Anterior cingulate cortex (tissue), 58 donors: ENCODE results near the gene ALKBH2.
A peak's percentile ranks its signal among the peaks of the same experiment; 100 is the strongest.
"Not testable (repeated sequence)": the region's sequence is repeated elsewhere in the genome, so short reads cannot be mapped to it uniquely, and the experiment has no call there.

ENCODE experiments used
- DNase-seq, 58 donors: peaks; one replicate each; lab custom pipeline; 2025; lab: John Stamatoyannopoulos, UW

Gene ALKBH2

DNA sequence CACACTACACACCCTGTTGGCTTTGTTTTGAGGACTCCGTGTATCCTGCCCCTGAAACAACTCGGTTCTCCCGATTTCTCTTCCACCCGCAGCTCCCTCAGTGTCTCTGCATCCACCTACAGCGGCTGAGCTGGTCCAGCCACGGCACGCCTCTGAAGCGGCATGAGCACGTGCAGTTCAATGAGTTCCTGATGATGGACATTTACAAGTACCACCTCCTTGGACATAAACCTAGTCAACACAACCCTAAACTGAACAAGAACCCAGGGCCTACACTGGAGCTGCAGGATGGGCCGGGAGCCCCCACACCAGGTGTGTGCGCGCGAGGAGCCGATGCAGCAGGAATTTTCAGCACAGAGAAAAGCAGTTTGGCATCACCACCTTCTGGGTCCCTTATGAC is 10.5 kb downstream of the ALKBH2 start:
- DNase-seq: peak in 16 of 58 donors; percentile 6 to 65 (median 31)

DNA sequence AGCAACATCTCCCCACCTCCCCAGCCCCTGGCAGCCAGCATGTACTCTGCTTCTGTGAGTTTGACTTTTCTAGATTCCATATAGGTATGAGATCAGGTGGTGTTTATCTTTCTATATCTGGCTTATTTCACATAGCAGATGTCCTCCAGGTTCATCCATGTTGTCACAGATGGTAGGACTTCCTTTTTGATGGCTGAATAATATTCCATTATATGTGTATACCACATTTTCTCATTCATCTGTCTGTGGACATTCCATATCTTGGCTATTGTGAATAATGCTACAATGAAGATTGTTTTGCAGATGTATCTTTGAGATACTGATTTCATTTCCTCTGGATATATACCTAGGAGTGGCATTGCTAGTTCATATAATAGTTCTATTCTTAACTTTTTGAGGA is 18.4 kb downstream of the ALKBH2 start:
- DNase-seq: no peak

DNA sequence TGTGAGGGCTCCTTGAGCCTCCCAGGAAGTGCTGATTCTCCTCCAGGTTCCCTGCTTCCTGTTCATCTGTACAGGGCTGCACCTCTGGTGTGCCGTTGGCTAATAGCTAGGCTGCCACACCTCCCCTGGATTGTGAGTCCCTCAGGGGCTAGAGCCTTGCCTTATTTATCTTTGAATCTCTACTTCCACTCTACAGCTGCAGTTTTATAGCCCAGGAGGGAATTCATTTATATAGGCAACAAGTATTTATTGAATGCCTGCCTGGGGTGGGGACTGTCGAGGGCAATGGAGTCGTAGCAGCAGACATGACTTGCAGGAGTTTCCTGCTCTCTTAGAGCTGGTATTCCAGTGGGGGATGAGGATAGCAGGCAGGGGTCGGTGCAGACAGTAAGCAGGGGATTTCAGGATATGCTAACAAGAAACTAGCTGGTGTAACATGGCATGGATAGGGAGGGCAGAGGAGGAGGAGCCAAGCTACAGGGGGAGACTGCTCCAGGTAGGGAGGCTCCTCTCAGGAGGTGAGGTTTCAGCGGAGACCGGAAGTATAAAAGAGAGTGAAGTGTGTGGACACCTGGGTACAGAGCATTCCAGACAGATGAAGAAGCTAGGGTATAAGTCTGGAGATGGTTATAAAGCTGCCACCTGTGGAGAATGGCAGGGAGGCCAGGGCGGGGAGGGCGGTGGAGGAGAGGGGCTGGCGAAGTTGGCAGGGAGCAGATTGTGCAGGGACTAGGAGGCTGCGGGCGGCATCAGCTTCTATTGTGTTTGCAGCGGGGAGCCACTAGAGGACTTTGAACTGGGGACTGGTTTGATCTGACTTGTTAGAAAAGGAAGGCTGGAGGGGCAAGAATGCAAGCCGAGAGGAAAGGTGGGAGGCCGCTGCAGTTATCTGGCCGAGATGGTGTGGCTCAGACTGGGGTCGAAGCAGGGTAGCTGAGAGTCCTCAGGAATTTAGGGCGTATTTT is 23.7 kb downstream of the ALKBH2 start:
- DNase-seq: no peak

DNA sequence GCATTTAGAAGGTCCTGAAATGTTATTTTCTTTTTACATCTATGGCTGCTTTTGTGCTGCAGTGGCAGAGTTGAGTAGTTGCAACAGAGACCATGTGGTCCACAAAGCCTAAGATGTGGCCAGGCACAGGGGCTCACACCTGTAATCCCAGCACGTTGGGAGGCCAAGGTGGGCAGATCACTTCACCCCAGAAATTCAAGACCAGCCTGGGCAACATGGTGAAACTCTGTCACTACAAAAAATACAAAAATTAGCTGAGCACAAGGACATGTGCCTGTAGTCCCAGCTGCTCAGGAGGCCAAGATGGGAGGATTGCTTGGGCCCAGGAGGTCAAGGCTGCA is 27.4 kb downstream of the ALKBH2 start:
- no peak for DNase-seq

DNA sequence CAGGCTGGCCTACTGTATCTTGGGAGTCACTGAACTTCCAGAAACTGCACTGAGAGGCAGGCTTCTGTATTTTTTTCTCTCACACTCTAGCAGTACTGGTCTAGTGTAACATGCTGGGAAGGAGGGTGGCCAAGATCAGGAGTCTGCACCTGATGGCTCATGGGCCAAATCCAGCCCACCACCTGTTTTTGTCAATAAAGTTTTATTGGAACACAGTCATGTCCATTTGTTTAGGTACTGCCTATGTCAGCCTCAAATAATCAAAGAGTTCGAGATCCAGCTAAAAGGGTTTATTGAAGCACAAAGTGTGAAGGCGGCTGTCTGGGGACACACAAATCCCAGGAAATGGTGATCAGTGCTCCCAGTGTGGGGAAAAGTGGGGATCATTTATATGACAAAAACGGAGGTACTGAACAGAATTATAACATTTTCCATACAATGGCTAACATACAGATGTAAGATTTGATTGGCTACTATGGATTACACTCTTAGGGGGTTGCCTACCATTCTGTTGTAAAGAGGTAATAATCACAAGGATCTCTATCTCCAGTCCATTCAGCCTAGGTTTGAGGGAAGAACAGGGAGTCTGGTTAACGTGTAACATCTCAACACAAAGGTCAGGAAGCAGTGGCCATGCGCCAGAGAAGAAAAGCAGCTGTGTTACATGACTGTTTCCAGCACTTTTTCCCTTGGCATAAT is 28.0 kb downstream of the ALKBH2 start:
- DNase-seq: no peak

DNA sequence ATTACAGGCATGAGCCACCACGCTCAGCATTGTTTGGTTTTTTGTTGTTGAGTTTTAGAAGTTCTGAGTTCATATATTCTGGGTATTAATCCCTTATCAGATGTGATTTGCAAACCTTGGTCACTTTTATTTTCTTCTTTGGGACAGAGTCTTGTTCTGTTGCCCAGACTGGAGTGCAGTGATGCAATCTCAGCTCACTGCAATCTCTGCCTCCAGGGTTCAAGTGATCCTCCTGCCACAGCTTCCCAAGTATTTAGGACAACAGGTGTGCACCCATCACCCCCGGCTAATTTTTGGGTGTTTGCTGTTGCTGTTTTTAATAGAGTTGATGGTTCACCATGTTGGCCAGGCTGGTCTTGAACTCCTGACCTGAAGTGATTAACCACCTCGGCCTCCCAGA is 29.1 kb downstream of the ALKBH2 start:
- no peak for DNase-seq

DNA sequence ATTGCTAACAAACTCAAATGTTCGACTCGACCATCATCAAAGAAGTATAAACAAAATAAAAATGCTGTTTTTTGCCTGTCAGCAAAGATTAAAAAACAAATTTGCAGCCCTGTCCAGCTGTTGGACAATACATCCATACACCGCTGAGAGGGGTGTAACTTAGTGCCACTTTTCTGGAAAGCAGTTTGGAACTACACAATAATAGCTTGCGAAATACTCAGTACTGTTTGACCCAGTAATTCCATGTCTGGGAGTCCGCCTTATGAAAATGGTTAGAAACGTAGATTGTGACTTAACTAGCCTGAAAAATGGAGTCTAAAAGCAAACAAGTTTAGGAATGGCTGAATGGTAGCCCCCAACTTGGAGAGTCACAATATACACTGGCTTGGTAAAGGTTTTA is 34.5 kb downstream of the ALKBH2 start:
- DNase-seq: no peak

DNA sequence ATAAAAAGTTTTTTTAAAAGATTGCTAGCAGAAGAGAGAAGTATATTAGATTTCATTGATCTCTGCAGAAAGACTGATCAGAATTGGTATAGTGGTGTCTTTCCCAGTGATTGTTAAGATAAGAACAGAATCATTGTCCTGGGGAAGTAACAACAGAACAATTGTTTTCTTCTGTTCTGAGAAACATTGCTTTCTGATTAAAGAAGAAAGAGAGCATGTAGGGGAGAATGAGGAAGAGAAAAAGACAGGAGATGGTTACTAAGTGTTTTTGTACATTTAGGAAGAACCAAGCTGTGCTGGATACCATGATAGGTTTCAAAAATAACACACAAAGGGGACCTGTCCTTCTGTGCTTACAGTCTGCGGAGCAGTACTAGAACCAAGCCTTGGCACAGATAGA is 35.9 kb downstream of the ALKBH2 start:
- peak in 2 of 58 donors; percentile 8 to 69 for DNase-seq

DNA sequence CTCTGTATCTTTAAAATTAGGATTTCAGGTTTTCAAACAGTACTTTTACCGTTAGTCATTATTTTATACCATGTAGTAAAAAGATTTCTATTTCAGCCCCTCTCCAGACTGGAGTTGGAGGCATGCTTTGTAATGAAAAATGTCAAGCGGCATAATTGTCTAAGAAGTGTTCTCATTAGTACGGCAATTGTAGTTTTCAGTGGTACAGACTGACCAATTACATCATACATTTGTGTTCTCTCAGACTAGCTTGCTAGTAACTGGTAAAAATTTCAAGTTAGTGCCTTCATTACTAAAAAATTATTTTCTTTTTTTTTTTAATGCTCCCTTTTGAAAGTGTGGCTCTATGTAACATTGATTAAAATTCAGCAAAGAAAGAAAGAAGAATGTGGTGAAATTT is 36.4 kb downstream of the ALKBH2 start:
- DNase-seq: peak in 1 of 58 donors; percentile 14

DNA sequence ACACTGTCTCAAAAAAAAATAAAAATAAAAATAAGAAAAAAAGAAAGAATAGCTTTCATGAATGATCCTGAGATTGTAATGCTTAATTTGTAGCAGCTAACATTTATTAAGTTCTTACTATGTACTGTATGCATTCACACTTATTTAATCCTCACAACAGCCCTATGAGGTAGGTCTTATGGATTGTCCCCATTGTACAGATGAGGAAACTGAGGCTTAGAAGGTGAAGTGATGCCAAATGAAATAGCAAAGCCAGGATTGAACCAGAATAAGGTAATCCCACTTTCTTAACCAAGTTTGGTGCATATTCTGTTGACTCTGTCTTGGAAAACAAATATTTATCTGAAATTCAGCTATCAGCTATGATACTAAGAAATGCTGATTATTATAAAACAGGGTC is 38.8 kb downstream of the ALKBH2 start:
- no peak for DNase-seq

DNA sequence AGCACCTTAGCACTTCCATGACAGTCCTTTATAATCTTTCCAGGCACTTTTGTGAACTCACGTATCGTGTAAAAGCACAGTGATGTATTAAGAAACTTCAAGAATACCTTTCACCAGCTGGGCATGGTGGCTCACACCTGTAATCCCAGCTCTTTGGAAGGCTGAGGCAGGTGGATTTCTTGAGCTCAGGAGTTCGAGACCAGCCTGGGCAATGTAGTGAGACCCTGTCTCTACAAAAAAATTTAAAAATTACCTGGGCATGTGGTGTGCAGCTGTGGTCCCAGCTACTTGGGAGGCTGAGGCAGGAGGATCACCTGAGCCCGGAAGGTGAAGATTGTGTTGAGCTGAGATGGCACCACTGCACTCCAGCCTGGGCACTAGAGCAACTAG is 39.2 kb downstream of the ALKBH2 start:
- DNase-seq: not testable (repeated sequence)

DNA sequence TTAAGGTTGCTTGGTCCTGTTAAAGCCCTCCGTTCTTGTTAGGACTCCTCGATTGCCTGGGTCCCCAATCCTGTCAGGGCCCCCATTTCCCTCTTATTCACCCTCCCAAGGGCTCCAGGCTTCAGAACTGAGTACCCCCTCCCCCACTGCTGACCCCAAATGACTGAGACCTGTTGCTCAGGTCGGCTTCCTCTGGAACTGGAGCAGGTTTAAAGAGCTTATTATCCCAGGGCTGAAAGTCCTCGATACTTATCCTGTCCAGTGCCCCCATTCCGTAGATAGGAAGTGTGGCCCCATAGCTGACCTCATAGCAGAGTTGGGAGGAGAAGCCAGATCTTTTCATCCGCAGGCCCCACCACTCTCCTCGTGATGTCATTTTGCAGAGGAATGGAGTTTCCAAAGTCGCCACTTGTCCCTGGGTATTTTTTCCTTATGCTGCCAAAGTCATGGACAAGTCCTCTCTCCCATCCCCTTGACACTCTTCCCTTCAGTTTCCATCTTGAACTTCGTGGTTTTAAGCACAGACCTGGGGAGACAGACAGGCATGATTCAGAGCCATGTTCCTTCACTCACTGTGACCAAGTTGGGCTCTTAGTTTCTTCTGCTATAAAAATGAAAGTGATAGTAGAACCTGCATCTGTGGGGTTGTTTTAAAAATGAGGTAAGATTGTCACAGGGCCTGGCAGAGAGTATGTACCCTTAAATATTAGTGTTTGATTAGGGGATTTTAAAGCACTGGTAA is 39.7 kb downstream of the ALKBH2 start:
- peak in 1 of 58 donors; percentile 29 for DNase-seq

DNA sequence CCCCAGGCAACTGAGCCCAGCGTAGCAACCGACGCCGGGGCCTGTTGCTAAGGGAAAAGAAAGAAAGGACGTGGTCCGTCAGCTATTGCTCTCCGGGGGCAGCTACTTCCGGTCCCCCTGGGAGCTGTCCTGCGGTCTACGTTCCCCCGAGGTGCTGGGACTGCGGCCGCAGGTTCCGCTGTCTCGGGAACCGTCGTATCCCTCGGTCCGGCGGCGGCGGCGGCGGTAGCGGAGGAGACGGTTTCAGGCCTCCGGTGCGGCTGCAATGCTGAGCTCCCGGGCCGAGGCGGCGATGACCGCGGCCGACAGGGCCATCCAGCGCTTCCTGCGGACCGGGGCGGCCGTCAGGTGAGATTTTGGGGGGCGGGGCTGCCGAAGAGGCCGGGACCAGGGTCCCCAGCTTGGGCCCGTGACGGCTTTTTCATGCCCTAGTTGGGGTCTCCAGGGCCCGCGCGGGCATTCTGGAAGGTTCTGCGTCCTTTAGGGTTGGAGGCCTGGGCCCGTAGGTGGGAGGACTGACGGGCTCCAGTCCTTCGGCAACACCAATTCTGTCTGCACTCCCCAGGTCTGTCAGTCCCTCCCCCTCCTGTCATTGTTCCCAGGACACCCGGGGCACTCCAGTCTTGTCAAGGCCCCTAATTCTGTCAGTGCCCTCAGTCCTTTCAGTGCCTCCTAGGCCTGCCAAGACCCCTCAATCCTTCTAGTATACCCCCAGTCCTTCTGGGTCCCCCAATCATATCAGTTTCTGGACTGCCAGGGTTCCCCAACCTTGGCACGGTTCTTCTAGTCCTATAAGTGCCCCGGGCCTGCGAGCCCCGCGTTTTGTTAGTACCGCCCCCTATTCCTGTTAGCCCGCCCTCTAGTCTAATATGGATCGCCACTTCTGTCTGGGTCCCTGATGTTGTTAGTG is 40.6 kb downstream of the ALKBH2 start, which contains the start of gene USP30:
TSS of gene USP30 (plus strand) at position 163 of the 910 bp plus-strand sequence. CDS start at position 266, 103 bp downstream.
- peak; percentile 18 to 90 (median 78) for DNase-seq

DNA sequence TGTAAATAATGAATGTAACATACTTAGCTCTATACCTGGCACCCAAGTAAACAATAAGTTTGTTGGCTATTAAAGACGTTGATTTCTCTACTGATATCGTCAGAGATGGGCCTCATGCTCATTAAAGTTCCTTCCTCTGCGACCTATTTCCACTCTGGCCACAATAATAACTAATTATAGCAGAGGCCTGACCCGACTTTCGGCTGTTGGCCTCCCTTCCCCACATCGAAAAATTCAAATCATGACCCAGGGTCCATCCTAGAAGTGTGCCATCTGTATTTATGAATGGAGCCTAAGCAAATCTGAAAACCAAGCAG is 41.2 kb downstream of the ALKBH2 start:
- no peak for DNase-seq

DNA sequence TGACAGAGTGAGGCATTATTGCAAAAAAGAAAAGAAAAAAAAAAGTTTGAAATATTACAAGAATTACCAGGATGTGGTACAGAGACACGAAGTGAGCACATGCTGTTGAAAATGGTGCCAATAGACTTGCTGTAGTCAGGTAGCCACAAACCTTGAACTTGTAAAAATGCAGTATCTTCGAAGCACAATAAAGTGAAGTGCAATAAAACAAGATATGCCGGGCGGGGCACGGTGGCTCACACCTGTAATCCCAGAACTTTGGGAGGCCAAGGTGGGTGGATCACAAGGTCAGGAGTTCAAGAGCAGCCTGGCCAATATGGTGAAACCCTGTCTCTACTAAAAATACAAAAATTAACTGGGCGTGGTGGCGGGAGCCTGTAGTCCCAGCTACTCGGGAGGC is 43.5 kb downstream of the ALKBH2 start:
- not testable (repeated sequence) for DNase-seq

DNA sequence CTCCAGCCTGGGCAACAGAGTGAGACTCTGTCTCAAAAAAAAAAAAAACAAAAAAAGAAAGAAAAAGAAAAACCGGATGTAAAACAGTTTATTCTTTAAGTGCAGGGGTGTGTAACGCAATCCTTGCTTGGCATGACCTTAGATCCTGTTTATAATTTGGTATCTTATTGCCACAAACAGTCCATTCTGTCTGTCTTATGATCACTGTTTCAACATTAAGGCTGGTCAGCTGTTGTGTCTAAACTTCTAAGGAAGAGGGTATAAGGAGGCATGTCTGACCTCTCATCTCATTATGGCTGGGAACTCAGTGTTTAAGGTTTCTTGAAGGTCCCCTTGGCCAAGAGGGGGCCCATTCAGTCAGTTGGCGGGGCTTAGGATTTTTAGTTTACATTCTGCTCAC is 44.6 kb downstream of the ALKBH2 start:
- not testable (repeated sequence) for DNase-seq

DNA sequence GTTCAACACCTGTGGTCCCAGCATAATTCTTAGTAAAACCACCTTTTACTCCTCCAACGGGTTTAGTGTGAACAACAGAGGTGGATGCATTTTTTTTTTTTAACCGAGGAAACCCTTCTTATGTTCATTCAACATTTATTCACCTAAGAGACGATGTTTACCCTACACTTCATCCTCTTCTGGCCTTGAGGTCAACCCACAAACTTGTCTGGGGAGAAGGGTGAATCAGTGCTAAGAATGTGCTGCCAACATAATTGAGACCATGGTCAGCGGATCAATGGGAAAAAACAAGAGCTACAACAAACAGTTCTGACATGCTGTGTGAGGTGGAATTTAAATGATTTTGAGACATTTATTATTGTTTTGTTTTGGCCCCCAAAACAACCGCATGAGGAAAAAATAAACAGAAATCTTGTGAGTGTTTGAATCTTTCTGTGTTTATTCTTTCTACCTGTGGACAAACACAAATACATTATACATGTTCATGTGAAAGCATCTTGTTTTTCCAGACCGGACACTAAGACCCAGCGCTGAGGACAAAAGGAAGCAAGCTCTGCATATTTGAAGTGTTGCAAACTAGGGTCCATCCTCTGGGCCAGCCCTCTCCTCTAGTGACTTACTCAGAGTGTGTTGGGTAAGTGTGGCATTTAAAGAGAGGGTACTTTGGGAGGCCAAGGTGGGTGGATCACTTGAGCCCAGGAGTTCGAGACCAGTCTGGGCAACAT is 46.0 kb downstream of the ALKBH2 start:
- no peak for DNase-seq

DNA sequence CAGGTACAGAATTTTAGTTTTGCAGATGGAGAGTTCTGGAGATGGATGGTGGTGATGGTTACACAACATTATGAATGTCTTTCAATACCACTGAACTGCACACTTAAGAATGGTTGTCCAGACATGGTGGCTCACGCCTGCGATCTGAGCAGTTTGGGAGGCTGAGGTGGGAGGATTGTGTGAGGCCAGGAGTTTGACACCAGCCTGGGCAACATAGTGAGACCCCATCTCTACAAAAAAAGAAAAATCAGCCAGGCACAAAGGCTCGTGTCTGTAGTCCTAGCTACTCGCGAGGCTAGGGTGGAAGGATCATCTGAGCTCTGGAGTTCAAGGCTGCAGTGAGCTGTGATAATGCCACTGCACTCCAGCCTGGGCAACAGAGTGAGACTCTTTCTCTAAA is 49.0 kb downstream of the ALKBH2 start:
- no peak for DNase-seq
